HG03135 (cell line): ENCODE measurements around the gene ACAA2.
"Not testable (repeated sequence)": the region's sequence is repeated elsewhere in the genome, so short reads cannot be mapped to it uniquely, and the experiment has no call there.

Source experiments
- ATAC-seq: cut with Tn5 transposase; IDR thresholded peaks from one replicate; pipeline ENCODE4 v1.9.1; 2021; ENCODE audit warnings: mild to moderate bottlenecking, moderate library complexity; ENCODE audit not compliant: unreplicated experiment

The ACAA2 gene

DNA sequence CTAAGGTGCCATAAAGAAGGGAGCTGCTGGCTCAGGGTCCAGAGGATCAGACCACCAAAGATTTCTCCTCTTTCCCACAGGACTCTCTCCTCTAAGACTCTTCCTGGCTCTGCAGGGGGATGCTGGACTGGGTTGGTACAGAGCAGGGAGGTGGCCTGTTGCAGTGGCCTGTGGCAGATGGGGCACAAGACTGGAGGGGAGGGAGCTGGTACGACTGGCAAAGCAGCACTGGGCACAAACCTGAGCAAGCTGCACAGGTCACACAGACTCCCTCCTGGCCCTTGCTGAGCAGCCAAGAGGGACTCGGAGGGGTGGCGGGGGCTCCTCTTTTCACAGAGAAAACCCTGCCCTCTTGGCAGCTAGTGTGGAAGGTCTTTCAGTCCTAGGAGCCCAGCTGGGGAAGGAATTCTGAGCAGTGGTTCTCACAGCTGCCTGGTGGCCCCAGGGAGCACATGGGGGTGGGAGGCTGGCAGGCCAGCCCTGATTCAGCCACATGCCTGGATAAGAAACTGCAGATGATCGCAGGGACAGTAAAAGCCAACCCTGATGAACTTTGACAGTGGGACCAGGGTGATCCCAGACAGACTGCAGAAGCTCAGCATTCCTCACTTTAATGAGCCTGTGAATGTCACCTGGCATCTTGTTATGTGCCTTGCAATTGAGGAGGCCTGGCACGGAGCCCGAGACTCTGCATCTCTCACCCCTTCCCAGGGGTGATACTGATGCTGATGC is 32.5 kb upstream of the ACAA2 start:
- ATAC-seq, result no peak

DNA sequence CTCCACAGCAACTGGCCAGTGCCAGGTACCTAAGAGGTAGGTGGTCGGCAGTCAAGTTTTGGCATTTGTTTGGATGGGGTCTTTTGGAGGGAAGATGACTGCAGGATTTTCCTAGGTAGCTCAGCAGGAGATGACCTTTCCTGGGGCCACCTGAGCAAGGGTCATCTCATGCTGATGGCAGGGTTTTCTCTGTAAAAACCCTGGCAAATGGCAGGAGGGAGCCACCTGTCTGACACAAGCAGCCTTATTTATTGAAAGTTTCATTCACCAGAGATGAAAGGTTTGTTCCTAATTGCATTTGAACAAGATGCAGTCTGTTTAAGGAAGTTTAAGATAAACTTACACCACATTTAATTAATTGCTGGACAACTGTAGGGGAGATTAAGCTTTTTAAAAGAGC is 31.6 kb upstream of the ACAA2 start:
- no peak for ATAC-seq

DNA sequence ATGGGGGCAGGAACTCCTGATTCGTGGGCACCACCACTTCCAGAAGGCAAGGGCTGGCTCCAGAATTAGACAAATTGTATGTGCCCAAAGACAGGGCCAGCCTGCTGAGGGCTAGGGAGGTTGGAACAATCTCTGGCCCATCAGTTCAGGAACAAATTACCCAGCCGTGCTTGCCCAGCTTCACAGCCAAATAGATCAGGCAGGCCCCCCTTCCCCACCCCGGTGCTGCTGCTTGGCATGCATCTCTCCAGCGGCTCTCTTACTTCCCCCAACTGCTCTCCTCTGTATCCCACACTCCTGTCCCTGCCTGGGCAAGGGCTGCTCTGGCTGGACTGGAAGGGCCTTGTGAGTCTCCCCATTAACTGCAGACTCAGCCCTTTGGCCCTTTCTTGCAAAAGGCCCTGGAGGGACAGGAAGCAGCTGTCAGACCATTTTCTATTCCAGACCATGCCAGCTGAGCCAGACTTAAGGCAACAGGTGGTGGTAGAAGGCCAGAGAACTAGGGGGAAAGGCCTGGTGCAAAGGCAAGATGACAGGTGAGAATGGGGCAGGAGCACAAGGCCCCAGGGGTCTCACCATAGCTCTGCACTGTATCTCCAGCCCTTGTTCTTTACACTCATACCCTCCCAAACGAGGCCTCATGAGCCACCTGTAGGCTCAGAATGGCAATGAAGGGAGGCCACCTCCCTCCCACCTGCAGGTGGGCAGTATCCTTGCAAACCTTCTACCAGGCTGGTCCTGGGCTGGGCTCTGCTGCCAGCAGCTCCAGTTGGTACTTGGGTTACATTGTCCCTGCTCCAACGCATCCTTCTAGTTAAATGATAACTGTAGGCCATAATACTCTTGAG is 30.7 kb upstream of the ACAA2 start:
- ATAC-seq, result no peak

DNA sequence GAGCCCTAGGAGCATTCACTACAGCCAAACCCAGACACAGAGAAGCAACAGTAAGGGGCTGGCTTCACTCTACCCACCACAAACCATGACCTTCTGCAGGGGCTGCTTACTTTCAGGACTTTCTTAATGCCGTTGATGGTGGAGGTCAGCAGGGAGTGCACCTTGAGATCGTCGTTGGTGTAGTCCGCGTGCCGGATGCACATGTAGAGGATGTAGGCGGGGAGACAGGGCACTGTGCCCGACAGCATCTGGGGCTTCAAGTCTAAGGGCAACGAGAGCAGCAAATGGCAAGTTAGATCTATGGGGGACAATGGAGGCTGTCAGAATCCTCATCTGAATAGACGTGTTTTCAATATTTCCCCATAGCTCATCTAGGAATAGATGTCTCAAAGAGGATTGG is 29.8 kb upstream of the ACAA2 start:
- no peak for ATAC-seq

DNA sequence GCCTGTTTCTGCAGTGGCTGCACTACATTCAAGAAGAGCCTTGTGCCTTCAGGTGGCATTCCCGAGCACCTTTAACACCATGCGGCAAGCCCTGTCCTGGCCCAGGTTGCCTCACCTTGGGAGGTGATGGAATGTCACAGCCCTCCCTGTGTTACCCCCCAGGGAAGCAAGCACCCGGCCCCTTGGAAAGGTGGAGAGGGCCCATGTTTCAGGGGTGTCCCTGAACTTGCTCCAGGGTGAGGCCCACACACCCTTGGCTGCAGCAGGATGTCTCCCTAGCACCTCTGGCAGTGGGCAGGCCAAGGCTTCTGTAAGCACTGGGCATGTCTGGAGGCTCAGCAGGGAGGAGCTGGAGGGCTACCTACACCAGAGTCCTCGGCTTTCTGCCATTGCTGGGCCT is 29.3 kb upstream of the ACAA2 start:
- no peak for ATAC-seq

DNA sequence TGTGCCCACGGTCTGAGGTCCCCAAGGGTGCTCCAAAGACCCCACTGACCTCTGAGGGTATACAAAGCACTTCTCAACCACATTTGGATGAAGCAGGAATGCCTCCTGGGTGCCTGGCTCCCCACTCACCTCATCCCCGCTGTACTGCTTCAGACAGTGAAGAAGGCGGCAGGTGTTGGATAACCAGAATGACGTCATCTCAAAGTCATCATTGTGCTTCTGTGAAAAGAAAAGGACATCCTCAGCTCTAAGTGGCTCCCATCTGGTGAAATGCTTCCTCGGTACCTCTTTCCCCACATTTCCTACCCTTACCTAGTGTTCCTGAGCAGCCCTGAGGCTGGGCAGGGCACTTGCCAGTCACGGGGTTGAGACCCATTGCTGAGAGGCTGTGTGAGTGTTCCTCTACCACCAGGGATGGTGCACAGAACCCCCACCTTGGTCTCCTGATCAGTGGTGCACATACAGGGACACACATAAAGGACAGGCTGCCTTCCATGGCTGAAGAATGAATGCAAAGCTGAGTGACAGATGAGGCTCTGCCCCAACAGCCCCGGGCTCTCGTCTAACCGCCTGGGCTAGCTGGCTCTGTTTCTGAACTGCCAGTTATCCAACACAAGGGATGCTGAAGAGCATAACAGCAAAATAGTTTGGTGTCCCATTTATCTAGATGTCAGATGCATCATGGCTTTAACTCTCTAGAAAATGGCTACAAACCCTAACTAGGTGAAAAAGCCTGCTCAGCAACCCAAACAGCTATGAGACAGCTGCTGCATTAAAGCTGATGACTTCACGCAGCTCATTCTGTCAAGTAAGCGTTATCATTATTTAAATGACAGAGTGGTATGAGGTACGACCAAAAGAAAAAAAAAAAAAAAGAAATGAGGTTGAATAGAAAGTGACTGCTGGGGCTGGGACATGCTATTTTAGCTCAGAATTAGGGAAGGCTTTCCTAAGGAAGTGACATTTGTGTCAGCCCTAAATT is 28.2 kb upstream of the ACAA2 start:
- ATAC-seq, result no peak

DNA sequence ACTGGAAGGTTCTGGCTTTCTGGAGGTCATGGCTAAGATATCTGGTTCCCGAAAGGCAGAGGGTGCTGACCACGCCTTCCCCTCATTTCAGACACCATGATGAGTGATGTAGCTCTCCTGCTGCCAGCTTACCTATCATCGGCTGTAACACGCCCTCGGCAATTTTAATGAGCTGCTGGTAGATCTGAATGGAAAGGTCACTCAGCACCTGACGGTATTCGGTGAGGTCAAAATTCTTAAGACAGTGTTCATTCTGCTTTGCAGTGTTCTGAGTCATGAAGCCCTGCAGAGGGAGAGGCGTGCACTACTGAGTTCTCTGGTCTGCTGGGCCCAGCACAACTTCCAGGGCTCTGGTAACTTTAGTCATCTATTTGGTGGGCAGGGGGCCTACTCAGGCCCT is 25.7 kb upstream of the ACAA2 start:
- ATAC-seq, result no peak

DNA sequence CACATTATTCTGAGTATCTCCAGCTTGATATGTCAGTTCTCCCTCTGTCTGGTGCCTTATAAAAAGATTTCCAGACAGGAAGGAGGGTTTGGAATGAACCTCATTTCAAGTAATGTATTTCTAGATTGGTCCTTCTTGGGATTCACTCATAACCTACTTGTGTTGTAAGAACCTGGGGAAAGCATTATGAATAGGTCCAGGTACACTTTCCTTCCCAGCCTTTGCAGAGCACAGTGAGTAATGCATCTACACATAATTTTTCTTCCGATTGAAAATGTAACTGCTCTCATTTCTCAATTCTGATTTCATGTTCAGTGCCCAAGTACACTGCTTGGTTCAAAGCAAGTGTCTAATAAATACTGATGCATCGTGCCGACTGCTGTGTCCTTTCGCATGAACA is 25.0 kb upstream of the ACAA2 start:
- no peak for ATAC-seq

DNA sequence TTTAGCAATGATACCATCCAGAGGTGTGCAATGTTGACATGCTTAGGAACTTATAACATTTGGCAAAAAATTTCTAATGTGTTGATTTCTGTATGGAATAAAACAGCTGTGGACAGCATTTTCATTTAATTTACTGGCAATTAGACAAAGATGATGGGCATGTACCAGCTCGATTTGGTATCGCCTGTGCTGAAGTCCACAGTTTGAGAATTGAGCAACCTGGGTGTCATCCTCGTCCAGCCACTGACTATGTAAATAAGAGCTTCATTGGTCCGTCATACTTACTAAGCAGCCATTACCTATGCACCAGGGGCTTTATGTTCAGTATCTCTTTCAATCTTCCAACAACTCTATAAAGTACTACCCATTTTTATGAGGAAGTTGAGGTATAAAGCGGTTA is 24.6 kb upstream of the ACAA2 start:
- ATAC-seq, result no peak

DNA sequence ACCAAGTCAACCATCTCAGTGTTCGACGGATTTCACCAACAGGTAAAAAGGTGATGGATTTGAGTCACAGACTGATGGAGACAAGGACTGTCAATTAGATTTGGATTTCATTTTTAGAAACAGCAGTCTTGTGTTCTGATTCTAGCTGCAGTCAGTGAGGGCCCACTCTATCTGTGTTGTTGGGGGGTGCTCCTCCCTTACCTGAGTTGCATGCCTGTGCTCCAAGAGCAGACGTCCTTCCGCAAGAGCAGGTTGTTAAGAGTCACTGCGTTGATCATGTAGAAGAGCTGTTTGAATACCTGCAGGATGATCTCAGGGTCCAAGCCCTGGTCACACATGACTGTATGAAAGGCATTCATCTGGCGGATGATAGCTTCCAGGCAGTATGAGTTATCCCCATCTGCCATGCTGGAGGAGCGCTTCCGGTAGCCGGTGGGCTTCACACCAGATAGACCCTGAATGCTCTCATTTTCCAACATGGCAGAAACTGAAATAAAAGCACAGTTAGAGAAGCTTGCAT is 24.0 kb upstream of the ACAA2 start:
- not testable (repeated sequence) for ATAC-seq

DNA sequence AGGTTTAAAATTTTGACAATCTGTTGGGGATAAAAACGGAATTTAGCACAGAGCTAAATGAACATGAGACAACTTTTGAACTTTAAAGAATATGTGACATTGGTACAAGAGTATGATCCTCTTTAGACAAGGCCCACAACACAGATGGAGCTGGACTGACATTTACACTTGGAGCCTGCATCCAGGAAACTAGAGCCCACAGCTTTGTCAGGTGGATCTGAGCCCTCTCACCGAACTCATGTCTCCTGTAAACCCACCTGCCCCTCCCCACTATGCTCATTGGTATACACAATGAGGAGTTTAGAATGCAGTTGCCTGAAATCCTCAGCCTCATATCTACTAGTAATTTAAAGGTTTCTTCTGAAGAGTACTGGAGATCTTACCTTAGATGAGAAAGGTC is 22.1 kb upstream of the ACAA2 start:
- no peak for ATAC-seq

DNA sequence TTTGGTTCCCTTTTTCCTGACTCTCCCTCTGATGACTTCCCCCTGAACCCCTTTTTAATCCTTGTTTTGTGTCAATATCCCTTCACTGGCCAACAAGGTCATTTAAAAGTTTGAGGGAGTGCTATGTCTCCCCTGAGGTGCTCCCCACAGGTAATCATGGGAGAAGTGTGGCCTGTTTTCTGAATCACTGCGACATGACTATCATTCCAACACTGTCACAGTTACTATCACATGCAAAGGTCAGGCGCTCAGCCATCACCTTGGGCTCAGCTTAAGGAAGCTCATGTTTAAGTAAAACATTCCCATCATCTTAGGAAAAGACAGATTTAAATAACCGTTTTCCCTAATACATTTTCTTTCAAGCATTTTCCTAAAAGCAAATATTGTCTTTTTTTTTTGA is 20.9 kb upstream of the ACAA2 start:
- no peak for ATAC-seq

DNA sequence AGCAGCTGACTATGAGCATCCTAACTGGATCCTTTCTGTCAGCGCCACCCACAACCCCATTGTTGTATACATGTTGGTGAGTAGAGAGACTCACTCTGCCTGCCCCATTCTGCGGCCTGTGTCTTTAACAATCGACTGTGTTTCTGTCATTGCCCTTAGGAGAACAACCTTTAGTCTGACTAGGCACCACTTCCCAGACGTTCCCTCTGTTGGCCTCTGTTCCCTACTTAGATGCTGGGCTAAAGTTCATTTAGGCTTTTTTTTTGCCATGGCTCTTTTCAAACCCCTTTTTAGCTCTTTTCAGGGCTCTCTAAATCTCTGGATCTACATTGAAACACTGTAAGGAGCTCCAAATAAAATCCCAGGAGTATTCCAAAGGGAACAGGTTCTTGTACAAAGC is 20.5 kb upstream of the ACAA2 start:
- no peak for ATAC-seq

DNA sequence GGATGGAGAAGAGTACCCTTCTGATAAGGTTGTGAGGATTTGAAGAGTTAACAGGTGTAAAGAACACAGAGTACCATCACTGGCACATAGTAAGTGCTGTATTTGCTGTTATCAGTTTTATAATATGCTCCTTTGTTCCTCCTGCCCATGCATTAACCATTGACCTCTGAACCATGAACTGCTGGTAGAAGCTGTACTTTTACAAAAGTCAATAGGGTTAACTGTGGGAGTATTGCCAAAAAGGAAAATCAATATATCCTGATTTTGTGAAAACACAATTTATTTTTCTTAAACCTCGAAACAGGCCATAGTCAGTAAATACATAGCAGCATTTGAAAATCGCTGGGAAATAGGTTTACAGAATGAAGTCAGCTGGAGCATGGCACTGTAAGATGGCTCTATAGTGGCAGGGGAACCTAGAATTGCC is 18.9 kb upstream of the ACAA2 start:
- no peak for ATAC-seq

DNA sequence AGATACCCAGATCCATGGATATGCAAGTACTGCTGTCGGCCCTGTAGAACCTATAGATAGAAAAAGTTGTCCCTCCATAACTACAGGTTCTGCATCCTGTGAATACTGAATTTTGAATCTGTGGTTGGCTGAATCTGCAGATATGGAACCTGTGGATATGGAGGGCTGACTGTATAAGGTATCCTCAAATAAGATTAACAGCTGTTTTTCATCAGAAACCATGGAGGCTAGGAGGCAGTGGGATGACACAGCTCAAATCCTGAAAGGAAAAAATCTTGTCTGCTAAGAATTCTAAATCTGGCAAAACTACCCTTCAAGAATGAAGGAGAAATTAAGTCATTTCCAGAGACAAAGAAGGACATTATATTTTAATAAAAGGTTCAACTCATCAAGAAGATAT is 14.7 kb upstream of the ACAA2 start:
- no peak for ATAC-seq

DNA sequence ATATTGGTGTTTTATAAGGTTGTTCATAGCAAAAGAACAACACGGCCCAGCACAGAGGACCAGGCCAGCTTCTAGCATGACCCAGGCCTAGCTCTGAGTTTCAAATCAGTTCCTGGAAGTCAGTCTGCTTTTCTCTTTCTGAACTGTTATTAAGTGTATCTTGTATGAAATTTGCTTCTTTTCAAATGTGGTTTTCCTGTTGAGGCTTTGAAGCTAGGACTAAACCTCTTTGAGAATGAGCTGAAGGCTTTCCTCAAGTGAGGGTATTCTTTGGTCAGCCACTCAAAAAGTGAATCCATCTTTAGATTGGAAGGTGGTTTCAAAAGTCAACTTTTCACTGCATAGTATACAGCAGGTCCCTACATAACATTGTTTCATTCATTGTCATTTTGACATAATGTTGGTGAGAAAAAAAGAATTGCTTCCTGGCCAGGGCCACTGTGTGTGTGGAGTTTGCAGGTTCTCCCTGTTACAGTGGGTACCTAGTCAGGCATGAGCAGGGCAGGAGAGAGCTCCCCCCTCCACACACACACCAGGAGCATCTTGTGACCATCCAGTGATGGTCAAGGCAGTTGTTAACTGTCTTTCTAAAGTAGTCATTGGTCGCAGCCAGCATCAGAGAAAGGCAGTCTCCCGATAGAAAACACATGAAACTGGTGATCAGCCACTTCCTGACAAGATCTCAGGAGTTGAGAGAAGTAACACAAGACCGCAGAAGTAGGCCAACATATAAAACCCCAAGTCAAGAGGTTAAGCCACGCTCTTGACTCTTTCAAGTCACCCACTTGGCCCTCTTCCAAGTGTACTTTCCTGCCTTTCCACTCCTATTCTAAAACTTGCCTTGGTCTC is 6.7 kb upstream of the ACAA2 start:
- ATAC-seq, result peak; percentile 68

DNA sequence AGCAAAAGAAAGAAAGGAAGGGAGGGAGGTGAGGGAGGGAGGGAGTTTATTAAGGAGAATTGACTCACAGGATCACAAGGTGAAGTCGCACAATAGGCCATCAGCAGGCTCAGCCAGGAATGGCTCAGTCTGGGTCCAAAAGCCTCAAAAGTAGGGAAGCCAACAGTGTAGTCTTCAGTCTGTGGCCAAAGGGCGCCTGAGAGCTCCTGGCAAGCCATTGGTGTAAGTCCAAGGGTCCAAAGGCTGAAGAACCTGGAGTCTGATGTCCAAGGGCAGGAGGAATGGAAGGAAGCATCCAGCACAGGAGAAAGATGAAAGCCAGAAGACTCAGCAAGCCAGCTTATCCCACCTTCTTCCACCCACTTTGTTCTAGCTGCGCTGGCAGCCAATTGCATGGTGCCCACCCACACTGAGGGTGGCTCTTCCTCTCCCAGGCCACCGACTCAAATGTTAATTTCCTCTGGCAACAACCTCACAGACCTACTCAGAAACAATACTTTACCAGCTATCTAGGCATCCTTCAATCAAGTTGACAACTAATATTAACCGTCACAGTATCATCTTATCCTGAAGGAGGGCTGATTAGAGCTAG is 5.8 kb upstream of the ACAA2 start:
- ATAC-seq, result no peak

DNA sequence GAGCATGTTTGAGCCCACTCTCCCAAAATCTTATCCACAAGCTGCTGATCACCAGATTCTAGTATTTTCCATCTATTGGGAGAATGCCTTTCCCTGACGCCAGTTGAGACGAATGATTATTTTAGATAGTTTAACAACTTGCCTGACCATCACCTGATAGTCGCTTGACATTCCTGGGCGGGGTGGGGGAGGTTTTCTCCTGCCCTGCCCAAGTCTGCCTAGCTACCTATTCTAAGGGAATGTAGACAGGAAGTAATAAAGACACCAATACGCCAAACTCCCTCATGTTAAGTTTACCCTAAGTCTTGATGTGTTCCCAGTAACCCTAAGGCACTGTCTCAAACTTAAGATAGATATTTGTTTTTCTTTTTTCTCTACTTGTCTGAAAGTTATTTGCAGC is 4.6 kb upstream of the ACAA2 start:
- ATAC-seq, result no peak

DNA sequence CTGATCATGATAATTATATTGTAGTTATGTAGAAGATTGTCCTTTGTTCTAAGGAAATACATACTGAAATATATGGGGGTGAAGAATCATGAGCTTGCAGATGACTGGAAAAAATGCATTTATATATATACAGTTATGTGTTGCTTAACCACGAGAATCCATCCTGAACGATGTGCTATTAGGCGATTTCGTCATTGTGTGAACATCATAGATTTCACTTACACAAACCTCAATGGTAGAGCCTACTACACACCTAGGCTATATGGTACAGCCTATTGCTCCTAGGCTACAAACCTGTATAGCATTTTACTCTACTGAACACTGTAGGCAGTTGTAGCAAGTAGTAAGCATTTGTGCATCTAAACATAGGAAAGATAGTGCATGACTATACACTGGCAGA is 2.6 kb upstream of the ACAA2 start:
- ATAC-seq, result no peak

DNA sequence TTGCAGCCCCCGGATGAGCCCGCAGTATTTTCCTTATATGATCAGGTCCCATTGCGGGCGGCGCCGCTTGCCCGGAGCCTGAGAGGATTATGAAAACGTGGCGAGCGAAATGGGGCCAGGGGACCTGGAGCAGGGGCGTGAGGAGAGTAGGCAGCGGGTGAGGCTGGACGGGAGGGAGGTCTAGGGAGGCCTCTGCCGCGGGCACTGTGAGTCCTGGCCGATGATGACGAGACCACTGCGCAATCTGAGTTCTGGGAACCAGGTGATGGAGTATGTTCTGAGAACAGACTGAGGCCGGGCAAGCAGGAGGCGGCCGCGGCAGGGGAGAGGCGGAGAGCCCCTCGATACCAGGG is 790 bp upstream of the ACAA2 start:
- peak; percentile 35 for ATAC-seq
